Activated T-cell treated with anti-CD3 and anti-CD28 coated beads, Interleukin-2, amount 50 U/mL, for 24 hours (primary cell): ENCODE results near the gene ZNF611.
"Not testable (repeated sequence)": the region's sequence is repeated elsewhere in the genome, so short reads cannot be mapped to it uniquely, and the experiment has no call there.

Source experiments
- DNase-seq: peaks from one replicate; pipeline ENCODE4 v3.0.0-alpha.2; 2020
- H3K27ac Mint-ChIP-seq: 2 replicates; pipeline ENCODE4 v1.8.0; 2020; ENCODE audit warnings: mild to moderate bottlenecking, mixed read lengths
- H3K27me3 Mint-ChIP-seq: 2 replicates; pipeline ENCODE4 v1.8.0; 2020; ENCODE audit warnings: mixed read lengths
- H3K36me3 Mint-ChIP-seq: 2 replicates; pipeline ENCODE4 v1.8.0; 2020; ENCODE audit warnings: low read depth, mixed read lengths
- H3K4me1 Mint-ChIP-seq: 2 replicates; pipeline ENCODE4 v1.8.0; 2020; ENCODE audit warnings: low read depth, mixed read lengths
- H3K4me3 Mint-ChIP-seq: 2 replicates; pipeline ENCODE4 v1.8.0; 2020; ENCODE audit warnings: mild to moderate bottlenecking, moderate library complexity, mixed read lengths
- H3K9me3 Mint-ChIP-seq: 2 replicates; pipeline ENCODE4 v1.8.0; 2020; ENCODE audit warnings: mixed read lengths

The ZNF611 gene

GRCh38 chr19:52725528-52725961 lies 9.3 kb downstream of the ZNF611 start:
- DNase-seq, result no peak
- Mint-ChIP-seq H3K4me1 (peaks cover 4% of the 10 kb centered on the region), H3K27me3 (no peaks in the 10 kb centered on the region), H3K4me3 (no peak overlapping the region), H3K9me3 (peaks cover 13% of the 10 kb centered on the region), H3K36me3 (peaks cover 93% of the 10 kb centered on the region), H3K27ac (no peak overlapping the region)

- Mint-ChIP-seq H3K9me3 (peaks cover 15% of the 10 kb centered on the region), H3K27ac (no peak overlapping the region), H3K4me3 (no peak overlapping the region), H3K27me3 (no peaks in the 10 kb centered on the region), H3K4me1 (peaks cover 4% of the 10 kb centered on the region), H3K36me3 (peaks cover 90% of the 10 kb centered on the region)
- no peak for DNase-seq
Measured at GRCh38 chr19:52724701-52725514, 9.9 kb downstream of the ZNF611 start.

GRCh38 chr19:52723907-52724598 lies 10.8 kb downstream of the ZNF611 start:
- not testable (repeated sequence) for DNase-seq, H3K4me1 Mint-ChIP-seq, H3K4me3 Mint-ChIP-seq, H3K27ac Mint-ChIP-seq, H3K27me3 Mint-ChIP-seq
- Mint-ChIP-seq H3K36me3 (peaks cover 93% of the 10 kb centered on the region), H3K9me3 (peaks cover 18% of the 10 kb centered on the region)

GRCh38 chr19:52722062-52723003 lies 12.5 kb downstream of the ZNF611 start:
- no peaks in the 10 kb centered on the region for H3K27me3 Mint-ChIP-seq

GRCh38 chr19:52720541-52720940 lies 14.3 kb downstream of the ZNF611 start:
- H3K4me3 Mint-ChIP-seq, H3K27me3 Mint-ChIP-seq, DNase-seq, H3K27ac Mint-ChIP-seq: not testable (repeated sequence)
- Mint-ChIP-seq H3K36me3 (peaks cover 90% of the 10 kb centered on the region), H3K9me3 (peaks cover 31% of the 10 kb centered on the region), H3K4me1 (peaks cover 18% of the 10 kb centered on the region)

More at GRCh38 chr19:52722062-52723003, 12.5 kb downstream of the ZNF611 start:
- Mint-ChIP-seq H3K27ac (no peak overlapping the region), H3K9me3 (peaks cover 22% of the 10 kb centered on the region), H3K4me3 (no peak overlapping the region), H3K36me3 (peaks cover 90% of the 10 kb centered on the region), H3K4me1 (peaks cover 4% of the 10 kb centered on the region)
- no peak for DNase-seq

- H3K4me3 Mint-ChIP-seq, result no peak overlapping the region
- peaks cover 93% of the 10 kb centered on the region for H3K36me3 Mint-ChIP-seq
- H3K4me1 Mint-ChIP-seq, result peaks cover 21% of the 10 kb centered on the region
- H3K9me3 Mint-ChIP-seq, result peaks cover 36% of the 10 kb centered on the region
- no peak for DNase-seq
- no peak overlapping the region for H3K27ac Mint-ChIP-seq
- H3K27me3 Mint-ChIP-seq, result no peaks in the 10 kb centered on the region
Measured at GRCh38 chr19:52716522-52716921, 18.3 kb downstream of the ZNF611 start.

GRCh38 chr19:52715902-52716301 lies 18.9 kb downstream of the ZNF611 start:
- peaks cover 21% of the 10 kb centered on the region for H3K4me1 Mint-ChIP-seq
- DNase-seq, H3K4me3 Mint-ChIP-seq, H3K27me3 Mint-ChIP-seq: not testable (repeated sequence)
- H3K36me3 Mint-ChIP-seq, result peaks cover 93% of the 10 kb centered on the region
- peak overlapping the region; percentile 79 for H3K27ac Mint-ChIP-seq
- H3K9me3 Mint-ChIP-seq, result peaks cover 40% of the 10 kb centered on the region

- Mint-ChIP-seq H3K4me1 (peaks cover 21% of the 10 kb centered on the region), H3K9me3 (peaks cover 43% of the 10 kb centered on the region), H3K36me3 (peaks cover 95% of the 10 kb centered on the region), H3K27ac (peak overlapping the region; percentile 79)
- not testable (repeated sequence) for H3K4me3 Mint-ChIP-seq, DNase-seq, H3K27me3 Mint-ChIP-seq
Measured at GRCh38 chr19:52715330-52715729, 19.5 kb downstream of the ZNF611 start.

GRCh38 chr19:52713051-52713450 lies 21.8 kb downstream of the ZNF611 start:
- not testable (repeated sequence) for H3K27ac Mint-ChIP-seq, H3K27me3 Mint-ChIP-seq, H3K4me3 Mint-ChIP-seq, DNase-seq
- peaks cover 17% of the 10 kb centered on the region for H3K4me1 Mint-ChIP-seq
- H3K9me3 Mint-ChIP-seq, result peaks cover 47% of the 10 kb centered on the region
- H3K36me3 Mint-ChIP-seq, result peaks cover 98% of the 10 kb centered on the region

- Mint-ChIP-seq H3K36me3 (peaks cover 97% of the 10 kb centered on the region), H3K9me3 (peaks cover 45% of the 10 kb centered on the region), H3K4me1 (peaks cover 14% of the 10 kb centered on the region)
- H3K27me3 Mint-ChIP-seq, H3K27ac Mint-ChIP-seq, H3K4me3 Mint-ChIP-seq, DNase-seq: not testable (repeated sequence)
Measured at GRCh38 chr19:52711661-52712060, 23.2 kb downstream of the ZNF611 start.

- Mint-ChIP-seq H3K4me1 (peaks cover 3% of the 10 kb centered on the region), H3K9me3 (peaks cover 48% of the 10 kb centered on the region), H3K4me3 (no peak overlapping the region), H3K27me3 (no peaks in the 10 kb centered on the region), H3K36me3 (peaks cover 97% of the 10 kb centered on the region), H3K27ac (no peak overlapping the region)
- DNase-seq, result no peak
Measured at GRCh38 chr19:52710538-52710937, 24.3 kb downstream of the ZNF611 start.

GRCh38 chr19:52705615-52706014 lies 29.2 kb downstream of the ZNF611 start:
- H3K9me3 Mint-ChIP-seq, result peaks cover 52% of the 10 kb centered on the region
- DNase-seq, H3K4me3 Mint-ChIP-seq, H3K27ac Mint-ChIP-seq, H3K4me1 Mint-ChIP-seq, H3K27me3 Mint-ChIP-seq: not testable (repeated sequence)
- H3K36me3 Mint-ChIP-seq, result peaks cover 81% of the 10 kb centered on the region

- Mint-ChIP-seq H3K9me3 (peaks cover 52% of the 10 kb centered on the region), H3K36me3 (peaks cover 73% of the 10 kb centered on the region), H3K4me1 (no peaks in the 10 kb centered on the region), H3K27ac (no peak overlapping the region), H3K27me3 (no peaks in the 10 kb centered on the region), H3K4me3 (no peak overlapping the region)
- DNase-seq, result no peak
Measured at GRCh38 chr19:52703917-52704316, 30.9 kb downstream of the ZNF611 start.

- Mint-ChIP-seq H3K4me3 (no peak overlapping the region), H3K27ac (no peak overlapping the region), H3K27me3 (no peaks in the 10 kb centered on the region), H3K9me3 (peaks cover 45% of the 10 kb centered on the region), H3K4me1 (no peaks in the 10 kb centered on the region), H3K36me3 (peaks cover 44% of the 10 kb centered on the region)
- DNase-seq, result no peak
Measured at GRCh38 chr19:52700673-52701072, 34.2 kb downstream of the ZNF611 start.
